Calu3 (cell line): ENCODE measurements around the gene CD177. TPM values are rescaled to one million over a fixed set of nuclear protein-coding genes. Genes with fewer than 3 reads are reported as not detected.

Experiments
- BruUV-seq: library from RNA; stranded (reverse); fragments of 400-500 nt; replicated peaks from 2 replicates; lab custom pipeline; 2021; lab: Mats Ljungman, UMichigan
- CTCF ChIA-PET: fragments of 300-600 bp; sonication (Branson Sonifier 250); formaldehyde crosslinking; loops from one replicate; lab custom pipeline; 2022; ENCODE audit warnings: antibody characterized with exemption; lab: Charles Lee
- DNase-seq: peaks from one replicate; pipeline ENCODE4 v3.0.0; 2022
- H3K27ac Mint-ChIP-seq: one replicate; pipeline ENCODE4 v1.8.0; 2022; ENCODE audit warnings: mixed read lengths; ENCODE audit not compliant: unreplicated experiment
- H3K27me3 Mint-ChIP-seq: one replicate; pipeline ENCODE4 v1.8.0; 2022; ENCODE audit warnings: mixed read lengths; ENCODE audit not compliant: unreplicated experiment
- H3K36me3 Mint-ChIP-seq: one replicate; pipeline ENCODE4 v1.8.0; 2022; ENCODE audit warnings: mild to moderate bottlenecking, moderate library complexity, mixed read lengths; ENCODE audit not compliant: insufficient read depth, unreplicated experiment
- H3K4me1 Mint-ChIP-seq: one replicate; pipeline ENCODE4 v1.8.0; 2022; ENCODE audit warnings: mild to moderate bottlenecking, low read depth, mixed read lengths; ENCODE audit not compliant: unreplicated experiment
- H3K4me3 Mint-ChIP-seq: one replicate; pipeline ENCODE4 v1.8.0; 2022; ENCODE audit warnings: mild to moderate bottlenecking, low read depth, moderate library complexity, mixed read lengths; ENCODE audit not compliant: unreplicated experiment
- H3K9me3 Mint-ChIP-seq: one replicate; pipeline ENCODE4 v1.8.0; 2022; ENCODE audit warnings: low read depth, mixed read lengths; ENCODE audit not compliant: unreplicated experiment
- intact Hi-C: fragments of 100-400 bp; cut with micrococcal nuclease; formaldehyde crosslinking; loops from one replicate; pipeline ENCODE4 v1.10.0; 2022; ENCODE audit not compliant: unreplicated experiment
- total RNA-seq: library from RNA; stranded (reverse); gene quantifications from 2 replicates; pipeline ENCODE4 v1.2.3, GENCODE V29; 2022
- TF ChIP-seq, protein P1 (sequence below): fragments of 200-600 bp; IDR thresholded peaks from one replicate; pipeline ENCODE4 v1.8.0; 2022; ENCODE audit warnings: antibody characterized with exemption; ENCODE audit not compliant: unreplicated experiment

CD177 gene
- total RNA-seq, 1 experiment from 2014 or later, result 0.73 TPM

GRCh38 chr19:43407416-43408005, 54.0 kb downstream of the CD177 start:
- H3K36me3 Mint-ChIP-seq, result no peaks in the 10 kb centered on the region
- peaks cover 21% of the 10 kb centered on the region for H3K27me3 Mint-ChIP-seq
- no peak overlapping the region for H3K4me3 Mint-ChIP-seq
- no TSS peak for BruUV-seq
- intact Hi-C loops, result no loop called here
- H3K27ac Mint-ChIP-seq, result no peak overlapping the region
- H3K4me1 Mint-ChIP-seq, result no peaks in the 10 kb centered on the region
- no peak for DNase-seq
- TF ChIP-seq, protein P1, sequence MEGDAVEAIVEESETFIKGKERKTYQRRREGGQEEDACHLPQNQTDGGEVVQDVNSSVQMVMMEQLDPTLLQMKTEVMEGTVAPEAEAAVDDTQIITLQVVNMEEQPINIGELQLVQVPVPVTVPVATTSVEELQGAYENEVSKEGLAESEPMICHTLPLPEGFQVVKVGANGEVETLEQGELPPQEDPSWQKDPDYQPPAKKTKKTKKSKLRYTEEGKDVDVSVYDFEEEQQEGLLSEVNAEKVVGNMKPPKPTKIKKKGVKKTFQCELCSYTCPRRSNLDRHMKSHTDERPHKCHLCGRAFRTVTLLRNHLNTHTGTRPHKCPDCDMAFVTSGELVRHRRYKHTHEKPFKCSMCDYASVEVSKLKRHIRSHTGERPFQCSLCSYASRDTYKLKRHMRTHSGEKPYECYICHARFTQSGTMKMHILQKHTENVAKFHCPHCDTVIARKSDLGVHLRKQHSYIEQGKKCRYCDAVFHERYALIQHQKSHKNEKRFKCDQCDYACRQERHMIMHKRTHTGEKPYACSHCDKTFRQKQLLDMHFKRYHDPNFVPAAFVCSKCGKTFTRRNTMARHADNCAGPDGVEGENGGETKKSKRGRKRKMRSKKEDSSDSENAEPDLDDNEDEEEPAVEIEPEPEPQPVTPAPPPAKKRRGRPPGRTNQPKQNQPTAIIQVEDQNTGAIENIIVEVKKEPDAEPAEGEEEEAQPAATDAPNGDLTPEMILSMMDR, result no peak
- CTCF ChIA-PET, result interaction anchor here (1.5 kb wide), 1 partner anchor 10 kb away, joined by 3 read pairs; no protein-coding TSS in a partner anchor
- H3K9me3 Mint-ChIP-seq, result no peaks in the 10 kb centered on the region

DNA sequence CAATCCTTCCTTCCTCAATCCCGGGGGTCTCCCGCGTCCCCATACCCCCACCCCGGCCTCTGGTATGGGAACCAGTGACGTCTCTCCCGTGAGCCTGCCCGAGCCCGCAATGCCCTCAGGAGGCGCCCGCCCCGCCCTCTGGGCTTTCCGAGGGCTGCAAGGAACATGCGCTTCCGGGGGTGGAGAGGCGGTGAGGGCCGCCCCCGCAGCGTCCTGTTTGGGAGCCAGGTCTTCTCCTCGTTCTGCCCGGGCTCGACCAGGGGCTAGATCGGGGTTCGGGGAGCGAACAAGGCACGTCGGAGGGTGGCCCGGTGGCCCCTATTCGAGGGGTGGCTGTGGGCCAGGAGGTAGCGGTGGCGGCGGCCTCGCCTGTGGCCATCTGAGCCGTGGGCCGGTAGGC, 54.6 kb downstream of the CD177 start:
- CTCF ChIA-PET, result interaction anchor here (1.5 kb wide), 1 partner anchor 9 kb away, joined by 3 read pairs; no protein-coding TSS in a partner anchor
- Mint-ChIP-seq H3K9me3 (no peaks in the 10 kb centered on the region), H3K27me3 (peaks cover 24% of the 10 kb centered on the region), H3K4me1 (no peaks in the 10 kb centered on the region), H3K27ac (no peak overlapping the region), H3K4me3 (no peak overlapping the region), H3K36me3 (no peaks in the 10 kb centered on the region)
- intact Hi-C loops, result no loop called here
- DNase-seq, result no peak
- no TSS peak for BruUV-seq
- TF ChIP-seq, protein P1, result no peak

- H3K4me3 Mint-ChIP-seq, result no peak overlapping the region
- H3K27me3 Mint-ChIP-seq, result peaks cover 24% of the 10 kb centered on the region
- no peaks in the 10 kb centered on the region for H3K9me3 Mint-ChIP-seq
- CTCF ChIA-PET, result no interaction called here
- BruUV-seq, result no TSS peak
- DNase-seq, result no peak
- intact Hi-C loops, result no loop called here
- no peaks in the 10 kb centered on the region for H3K4me1 Mint-ChIP-seq
- no peak overlapping the region for H3K27ac Mint-ChIP-seq
- TF ChIP-seq, protein P1, result no peak
- no peaks in the 10 kb centered on the region for H3K36me3 Mint-ChIP-seq
Observed at GRCh38 chr19:43409415-43409814, 55.9 kb downstream of the CD177 start.

DNA sequence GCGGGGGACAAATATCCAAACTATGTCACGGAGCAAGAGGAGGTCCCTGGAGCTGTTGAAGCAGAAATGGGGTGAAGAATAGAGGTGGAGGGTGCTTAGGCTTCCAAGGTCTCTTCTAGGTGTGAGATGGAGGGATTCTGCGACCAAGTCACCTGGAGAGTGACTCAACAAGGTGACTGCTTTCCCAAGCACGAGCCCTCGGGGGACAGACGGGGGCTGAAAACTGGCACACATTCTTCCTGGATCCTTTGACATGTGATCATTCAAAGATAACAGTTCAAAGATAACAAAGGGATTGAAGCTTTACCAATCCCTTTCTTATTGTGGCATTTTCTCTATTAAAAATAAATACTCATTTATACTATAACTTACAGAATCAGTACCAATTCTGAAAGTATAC, 59.0 kb downstream of the CD177 start:
- Mint-ChIP-seq H3K4me3 (no peak overlapping the region), H3K27me3 (peaks cover 24% of the 10 kb centered on the region), H3K4me1 (no peaks in the 10 kb centered on the region), H3K9me3 (no peaks in the 10 kb centered on the region), H3K36me3 (no peaks in the 10 kb centered on the region), H3K27ac (no peak overlapping the region)
- intact Hi-C loops, result no loop called here
- TF ChIP-seq, protein P1, result no peak
- CTCF ChIA-PET, result no interaction called here
- DNase-seq, result no peak
- BruUV-seq, result no TSS peak

Other genes starting within 250 kb of the CD177 start
- not detected in 2 replicates for gene PSG5, start 167.2 kb upstream of the CD177 start, total RNA-seq
- gene PSG4, start 148.0 kb upstream of the CD177 start, total RNA-seq, result 11.2 and 11.9 TPM in 2 replicates
- gene PSG9, start 84.2 kb upstream of the CD177 start, total RNA-seq, result 0.17 TPM in 1 of 2 replicates, not detected in the other
- not detected in 2 replicates for gene TEX101, start 61.2 kb downstream of the CD177 start, total RNA-seq
- 6.6 and 6.9 TPM in 2 replicates for gene LYPD3, start 111.9 kb downstream of the CD177 start, total RNA-seq
- gene PHLDB3, start 151.1 kb downstream of the CD177 start, total RNA-seq, result 24.7 and 25.7 TPM in 2 replicates
- 44.8 and 48.4 TPM in 2 replicates for gene ETHE1, start 173.5 kb downstream of the CD177 start, total RNA-seq
- gene ZNF575, start 179.5 kb downstream of the CD177 start, total RNA-seq, result 2.2 and 2.8 TPM in 2 replicates
- gene XRCC1, start 221.8 kb downstream of the CD177 start, total RNA-seq, result 55.8 and 56.8 TPM in 2 replicates
- 0.17 and 0.76 TPM in 2 replicates for gene PINLYP, start 222.1 kb downstream of the CD177 start, total RNA-seq
- gene IRGQ, start 242.4 kb downstream of the CD177 start, total RNA-seq, result 34.2 and 36.1 TPM in 2 replicates
- gene ZNF576, start 242.9 kb downstream of the CD177 start, total RNA-seq, result 19.4 and 20.7 TPM in 2 replicates